ENCODE results near the gene F10. TPM values are rescaled to one million over a fixed set of nuclear protein-coding genes. Genes with fewer than 3 reads are reported as not detected.
"Not testable (repeated sequence)": the region's sequence is repeated elsewhere in the genome, so short reads cannot be mapped to it uniquely, and the experiment has no call there.

Gene F10
- total and polyA plus RNA-seq, 2 donors (not counting 3 experiments of a cell fraction or from before 2014, with no cell fraction given) = 0.25 TPM; not detected in 1

DNA sequence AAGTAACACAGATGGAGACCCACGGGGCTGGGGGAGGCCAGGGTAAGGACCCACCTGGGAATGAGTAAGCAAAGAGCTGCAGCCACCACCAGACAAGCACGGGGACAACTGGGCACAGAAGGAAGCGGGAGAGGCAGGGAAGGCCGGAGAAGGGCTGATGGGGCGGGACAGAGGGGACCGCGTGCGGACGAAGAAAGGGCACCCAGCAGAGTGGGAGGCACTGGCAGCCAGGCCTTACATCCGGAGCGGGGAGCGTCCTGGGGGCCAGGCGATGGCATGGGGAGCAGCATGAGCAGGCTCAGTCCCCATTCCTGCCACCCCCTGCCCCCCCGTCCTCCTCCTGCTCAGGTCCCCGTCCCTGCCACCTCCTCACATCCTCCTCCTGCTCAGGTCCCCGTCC, 38.8 kb downstream of the F10 start:
- Histone ChIP-seq H3K9ac (replicated peaks; ENCODE audit: extremely low read depth, insufficient read depth, low read length) (no peak overlapping the region), H3K4me2 (ENCODE audit: insufficient read depth, low read length) (no peak overlapping the region), H3K27me3 (ENCODE audit: control insufficient read depth in 2 of 2, insufficient read depth in 2 of 2, low read length in 2 of 2) (peaks cover 2% of the 10 kb centered on the region in 2 experiments), H3K4me3 (replicated peaks in 1 of 3; ENCODE audit: insufficient read depth in 1 of 3, low read depth in 1 of 3, low read length in 3 of 3) (no peak overlapping the region), H4K20me1 (replicated peaks; ENCODE audit: control insufficient read depth, extremely low read depth, insufficient read depth, low read length) (no peaks in the 10 kb centered on the region), H2AFZ (ENCODE audit: low read depth, low read length) (no peak overlapping the region), H3K79me2 (ENCODE audit: control insufficient read depth, insufficient read depth, low read length) (no peaks in the 10 kb centered on the region), H3K4me1 (ENCODE audit: control insufficient read depth, extremely low read depth, insufficient read depth, low read length) (no peaks in the 10 kb centered on the region), H3K9me1 (replicated peaks; ENCODE audit: control insufficient read depth, extremely low read depth, insufficient read depth, low read length) (no peaks in the 10 kb centered on the region), H3K36me3 (ENCODE audit: control insufficient read depth in 2 of 2, extremely low read depth in 1 of 2, insufficient read depth in 2 of 2, low read length in 2 of 2) (no peaks in the 10 kb centered on the region), H3K9me3 (replicated peaks; ENCODE audit: control insufficient read depth, insufficient read depth, low read length) (no peaks in the 10 kb centered on the region), H3K27ac (ENCODE audit: insufficient read depth, low read depth, low read length) (no peak overlapping the region)
- FAIRE-seq (no peak), DNase-seq (ENCODE audit: low read depth, low spot score) (no peak)
- TF ChIP-seq FOS (IDR thresholded peaks at IDR 0.05; ENCODE audit: borderline replicate concordance, insufficient read depth, low read length) (no peak), POLR2AphosphoS5 (IDR thresholded peaks at IDR 0.05; ENCODE audit: insufficient read depth, low read depth, low read length) (no peak), MYC (IDR thresholded peaks at IDR 0.05; ENCODE audit: low read depth, low read length) (no peak), EZH2 (IDR thresholded peaks at IDR 0.05; ENCODE audit: borderline replicate concordance, low read depth, low read length, severe bottlenecking) (no peak), JUN (IDR thresholded peaks at IDR 0.05; ENCODE audit: borderline replicate concordance, insufficient read depth, insufficient read length, low read depth) (no peak), POLR2A (IDR thresholded peaks at IDR 0.05; ENCODE audit: low read depth, low read length) (no peak), GATA2 (IDR thresholded peaks at IDR 0.05; ENCODE audit: insufficient read depth, insufficient read length, low read depth, low read length) (no peak)
- TF ChIP-seq, protein P1, sequence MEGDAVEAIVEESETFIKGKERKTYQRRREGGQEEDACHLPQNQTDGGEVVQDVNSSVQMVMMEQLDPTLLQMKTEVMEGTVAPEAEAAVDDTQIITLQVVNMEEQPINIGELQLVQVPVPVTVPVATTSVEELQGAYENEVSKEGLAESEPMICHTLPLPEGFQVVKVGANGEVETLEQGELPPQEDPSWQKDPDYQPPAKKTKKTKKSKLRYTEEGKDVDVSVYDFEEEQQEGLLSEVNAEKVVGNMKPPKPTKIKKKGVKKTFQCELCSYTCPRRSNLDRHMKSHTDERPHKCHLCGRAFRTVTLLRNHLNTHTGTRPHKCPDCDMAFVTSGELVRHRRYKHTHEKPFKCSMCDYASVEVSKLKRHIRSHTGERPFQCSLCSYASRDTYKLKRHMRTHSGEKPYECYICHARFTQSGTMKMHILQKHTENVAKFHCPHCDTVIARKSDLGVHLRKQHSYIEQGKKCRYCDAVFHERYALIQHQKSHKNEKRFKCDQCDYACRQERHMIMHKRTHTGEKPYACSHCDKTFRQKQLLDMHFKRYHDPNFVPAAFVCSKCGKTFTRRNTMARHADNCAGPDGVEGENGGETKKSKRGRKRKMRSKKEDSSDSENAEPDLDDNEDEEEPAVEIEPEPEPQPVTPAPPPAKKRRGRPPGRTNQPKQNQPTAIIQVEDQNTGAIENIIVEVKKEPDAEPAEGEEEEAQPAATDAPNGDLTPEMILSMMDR (IDR thresholded peaks at IDR 0.05; ENCODE audit: extremely low read depth in 1 of 2, insufficient read depth in 1 of 2, low read depth in 1 of 2, low read length in 2 of 2) = no peak
- TF ChIP-seq, protein P2, sequence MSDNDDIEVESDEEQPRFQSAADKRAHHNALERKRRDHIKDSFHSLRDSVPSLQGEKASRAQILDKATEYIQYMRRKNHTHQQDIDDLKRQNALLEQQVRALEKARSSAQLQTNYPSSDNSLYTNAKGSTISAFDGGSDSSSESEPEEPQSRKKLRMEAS (IDR thresholded peaks at IDR 0.05; ENCODE audit: insufficient read depth, insufficient read length) = no peak
- dilution Hi-C loops (cut with MboI; ENCODE audit: extremely low pct_ligation_motif_present, low sequenced_read_pairs) = no loop called here
- ChIA-PET POLR2A (no interaction called here), CTCF (no interaction called here)
- BruUV-seq (replicated peaks) = no TSS peak
- intact Hi-C loops (cut with micrococcal nuclease) = no loop called here

DNA sequence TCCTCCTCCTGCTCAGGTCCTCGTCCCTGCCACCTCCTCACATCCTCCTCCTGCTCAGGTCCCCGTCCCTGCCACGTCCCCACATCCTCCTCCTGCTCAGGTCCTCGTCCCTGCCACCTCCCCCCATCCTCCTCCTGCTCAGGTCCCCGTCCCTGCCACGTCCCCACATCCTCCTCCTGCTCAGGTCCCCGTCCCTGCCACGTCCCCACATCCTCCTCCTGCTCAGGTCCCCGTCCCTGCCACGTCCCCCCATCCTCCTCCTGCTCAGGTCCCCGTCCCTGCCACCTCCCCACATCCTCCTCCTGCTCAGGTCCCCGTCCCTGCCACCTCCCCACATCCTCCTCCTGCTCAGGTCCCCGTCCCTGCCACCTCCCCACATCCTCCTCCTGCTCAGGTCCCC, 39.4 kb downstream of the F10 start:
- H3K27me3 ChIP-seq (ENCODE audit: control insufficient read depth in 2 of 2, insufficient read depth in 2 of 2, low read length in 2 of 2); H3K4me3 ChIP-seq (replicated peaks in 1 of 3; ENCODE audit: insufficient read depth in 1 of 3, low read depth in 1 of 3, low read length in 3 of 3); H3K9me1 ChIP-seq (replicated peaks; ENCODE audit: control insufficient read depth, extremely low read depth, insufficient read depth, low read length); H3K79me2 ChIP-seq (ENCODE audit: control insufficient read depth, insufficient read depth, low read length); BruUV-seq (replicated peaks); H3K36me3 ChIP-seq (ENCODE audit: control insufficient read depth in 2 of 2, extremely low read depth in 1 of 2, insufficient read depth in 2 of 2, low read length in 2 of 2); H4K20me1 ChIP-seq (replicated peaks; ENCODE audit: control insufficient read depth, extremely low read depth, insufficient read depth, low read length); DNase-seq (ENCODE audit: low read depth, low spot score); CTCF ChIA-PET; dilution Hi-C loops (cut with MboI; ENCODE audit: extremely low pct_ligation_motif_present, low sequenced_read_pairs); H2AFZ ChIP-seq (ENCODE audit: low read depth, low read length); H3K9me3 ChIP-seq (replicated peaks; ENCODE audit: control insufficient read depth, insufficient read depth, low read length); FAIRE-seq; intact Hi-C loops (cut with micrococcal nuclease); H3K4me2 ChIP-seq (ENCODE audit: insufficient read depth, low read length); H3K9ac ChIP-seq (replicated peaks; ENCODE audit: extremely low read depth, insufficient read depth, low read length); H3K27ac ChIP-seq (ENCODE audit: insufficient read depth, low read depth, low read length); H3K4me1 ChIP-seq (ENCODE audit: control insufficient read depth, extremely low read depth, insufficient read depth, low read length); POLR2A ChIA-PET: not testable (repeated sequence)

Measured in endothelial cell of umbilical vein (primary cell).